HepG2 (cell line): ENCODE data around the gene TLCD5. TPM values are rescaled to one million over a fixed set of nuclear protein-coding genes. Genes with fewer than 3 reads are reported as not detected.

Experiments used
- ATF6 ChIP-seq: sonication (generic); formaldehyde crosslinking; conservative IDR thresholded peaks from 2 replicates; pipeline ENCODE4 v1.4.0; 2020; ENCODE audit warnings: missing genetic modification reagents
- CENPT ChIP-seq: sonication (generic); formaldehyde crosslinking; IDR thresholded peaks from 2 replicates; pipeline ENCODE4 v1.8.0; 2022; ENCODE audit warnings: low read depth, mild to moderate bottlenecking, moderate library complexity, missing genetic modification reagents
- DNMT1 ChIP-seq: sonication (generic); formaldehyde crosslinking; IDR thresholded peaks from 2 replicates; pipeline ENCODE4 v1.5.1; 2020; ENCODE audit warnings: mild to moderate bottlenecking, missing genetic modification reagents
- GRHL1 ChIP-seq: sonication (generic); formaldehyde crosslinking; conservative IDR thresholded peaks from 2 replicates; pipeline ENCODE4 v1.8.0; 2022; ENCODE audit warnings: missing genetic modification reagents
- IKZF5 ChIP-seq: IDR thresholded peaks from 2 replicates; pipeline ENCODE4 v1.6.1; 2018; ENCODE audit warnings: missing genetic modification reagents, mild to moderate bottlenecking, missing compliant biosample characterization
- PAF1 ChIP-seq: IDR thresholded peaks from 2 replicates; pipeline ENCODE4 v1.6.1; 2016; ENCODE audit warnings: missing genetic modification reagents, missing compliant biosample characterization
- POLR2AphosphoS5 ChIP-seq: IDR thresholded peaks from 2 replicates; pipeline ENCODE4 v1.6.1; 2012; ENCODE audit warnings: low read depth, low read length
- RAD51 ChIP-seq: fragments of 450-650 bp; IDR thresholded peaks from 2 replicates; pipeline ENCODE4 v1.6.1; 2016; ENCODE audit warnings: borderline replicate concordance
- RBM22 ChIP-seq: fragments of 200-400 bp; formaldehyde crosslinking; optimal IDR thresholded peaks from 2 replicates; pipeline ENCODE3; 2017; ENCODE audit warnings: mild to moderate bottlenecking, low read length, moderate library complexity
- SALL2 ChIP-seq: sonication (generic); formaldehyde crosslinking; IDR thresholded peaks from 2 replicates; pipeline ENCODE4 v1.8.1; 2023; ENCODE audit warnings: mild to moderate bottlenecking, missing genetic modification reagents, inconsistent platforms
- TBX3 ChIP-seq: fragments of 450-650 bp; IDR thresholded peaks from 2 replicates; pipeline ENCODE4 v1.6.1; 2017; ENCODE audit warnings: antibody characterized with exemption, mild to moderate bottlenecking, inconsistent platforms, borderline replicate concordance
- TIGD3 ChIP-seq: sonication (generic); formaldehyde crosslinking; IDR thresholded peaks from 2 replicates; pipeline ENCODE4 v1.5.1; 2020; ENCODE audit warnings: mild to moderate bottlenecking, missing genetic modification reagents, borderline replicate concordance
- TOPORS ChIP-seq: sonication (generic); formaldehyde crosslinking; IDR thresholded peaks from 2 replicates; pipeline ENCODE4 v1.8.0; 2023; ENCODE audit warnings: mild to moderate bottlenecking, missing genetic modification reagents
- ZFP36L2 ChIP-seq: sonication (generic); formaldehyde crosslinking; IDR thresholded peaks from 2 replicates; pipeline ENCODE4 v1.4.0; 2020; ENCODE audit warnings: missing genetic modification reagents
- ZIK1 ChIP-seq: sonication (generic); formaldehyde crosslinking; IDR thresholded peaks from 2 replicates; pipeline ENCODE4 v1.5.0; 2020; ENCODE audit warnings: mild to moderate bottlenecking, low read depth, missing genetic modification reagents, borderline replicate concordance
- ZNF17 ChIP-seq: sonication (generic); formaldehyde crosslinking; IDR thresholded peaks from 2 replicates; pipeline ENCODE4 v1.5.0; 2020; ENCODE audit warnings: mild to moderate bottlenecking, missing genetic modification reagents
- ZNF317 ChIP-seq: sonication (generic); formaldehyde crosslinking; IDR thresholded peaks from 2 replicates; pipeline ENCODE4 v1.5.0; 2020; ENCODE audit warnings: mild to moderate bottlenecking, missing genetic modification reagents
- ZNF460 ChIP-seq: sonication (generic); formaldehyde crosslinking; IDR thresholded peaks from 2 replicates; pipeline ENCODE4 v1.5.1; 2020; ENCODE audit warnings: missing genetic modification reagents, mild to moderate bottlenecking, borderline replicate concordance
- ZNF598 ChIP-seq: sonication (generic); formaldehyde crosslinking; IDR thresholded peaks from 2 replicates; pipeline ENCODE4 v1.5.1; 2020; ENCODE audit warnings: mild to moderate bottlenecking, missing genetic modification reagents, borderline replicate concordance
- ZNF788 ChIP-seq: sonication (generic); formaldehyde crosslinking; IDR thresholded peaks from 2 replicates; pipeline ENCODE4 v1.5.0; 2020; ENCODE audit warnings: mild to moderate bottlenecking, missing genetic modification reagents, borderline replicate concordance
- ZSCAN5A ChIP-seq: sonication (generic); formaldehyde crosslinking; IDR thresholded peaks from 2 replicates; pipeline ENCODE4 v1.8.0; 2022; ENCODE audit warnings: mild to moderate bottlenecking, missing genetic modification reagents, borderline replicate concordance
- polyA plus RNA-seq, 8 experiments: library from polyadenylated mRNA; depleted of rRNA in 3 of 8; stranded (reverse) in 7 of 8; unstranded in 1 of 8; fragments of >200 nt; fragmentation: Illumina TruSeq in 4 of 8; extraction: Trizol in 4 of 8; gene quantifications; 2 replicates each; pipeline versions ENCODE4 v1.2.1 to v1.2.3, GENCODE V29; 2011 to 2016; ENCODE audit warnings: low read depth in 4 of 8, missing spikeins in 1 of 8, mixed read lengths in 1 of 8; ENCODE audit not compliant: insufficient read depth in 1 of 8
- total RNA-seq, 5 experiments: library from RNA; depleted of rRNA; stranded (reverse); fragments of >200 nt; fragmentation: Illumina TruSeq; extraction: Trizol; gene quantifications; 2 replicates each; pipeline ENCODE4 v1.2.3, GENCODE V29; 2016; ENCODE audit warnings: low read depth in 1 of 5

The TLCD5 gene
- total and polyA plus RNA-seq, 2 of the 13 experiments (the other 11 are each of a cell fraction or from before 2014, with no cell fraction given), result 6.1 to 7.6 TPM

GRCh38 chr11:120335908-120336640, 11.0 kb downstream of the TLCD5 start, which contains the start of gene ARHGEF12 (continued):
- TF ChIP-seq GRHL1 (CRISPR knock-in tag), result no peak
- TF ChIP-seq ZNF788, result peak; percentile 81; the same call in 1 of the 2 replicates
- TF ChIP-seq POLR2AphosphoS5, result no peak
- TF ChIP-seq DNMT1 (CRISPR knock-in tag), result no peak
- no peak for TF ChIP-seq PAF1 (CRISPR knock-in tag)
- 0 out of 2 replicates have a peak, but pooled peaks have one; percentile 68 for TF ChIP-seq CENPT
- TF ChIP-seq ZNF460 (CRISPR knock-in tag), result peak; percentile 26; the same call in 1 of the 2 replicates
- no peak for TF ChIP-seq ZFP36L2 (CRISPR knock-in tag)
- peak; percentile 48; the same call in 1 of the 2 replicates for TF ChIP-seq ZIK1 (CRISPR knock-in tag)
- TF ChIP-seq TIGD3, result 0 out of 2 replicates have a peak, but pooled peaks have one; percentile 40
- peak; percentile 42; the same call in 1 of the 2 replicates for TF ChIP-seq TBX3
- TF ChIP-seq TOPORS (CRISPR knock-in tag), result peak; percentile 85; the same call in 1 of the 2 replicates
- TF ChIP-seq RBM22, result no peak
- 0 out of 2 replicates have a peak, but pooled peaks have one; percentile 27 for TF ChIP-seq ATF6 (CRISPR knock-in tag)
- peak; percentile 76 for TF ChIP-seq ZNF317 (CRISPR knock-in tag)
- TF ChIP-seq ZNF598 (CRISPR knock-in tag), result 0 out of 2 replicates have a peak, but pooled peaks have one; percentile 27
- TF ChIP-seq SALL2 (CRISPR knock-in tag), result no peak
- no peak for TF ChIP-seq RAD51
- no peak for TF ChIP-seq ZNF17 (CRISPR knock-in tag)
- peak; percentile 98; the same call in 1 of the 2 replicates for TF ChIP-seq ZSCAN5A (CRISPR knock-in tag)
- peak; percentile 96 for TF ChIP-seq IKZF5 (CRISPR knock-in tag)
